Dendritic cell treated with granulocyte-macrophage colony-stimulating factor and Interleukin-4, amounts not matched to agents 40 ng/mL and 50 ng/mL, for 4 days (primary cell): Measurements from ENCODE around the gene KRT28.

Experiments used
- H3K27ac Mint-ChIP-seq: one replicate; pipeline ENCODE4 v1.8.0; 2022; ENCODE audit warnings: mild to moderate bottlenecking, mixed read lengths
- H3K27me3 Mint-ChIP-seq: one replicate; pipeline ENCODE4 v1.8.0; 2022; ENCODE audit warnings: mild to moderate bottlenecking, mixed read lengths
- H3K36me3 Mint-ChIP-seq: one replicate; pipeline ENCODE4 v1.8.0; 2022; ENCODE audit warnings: low read depth, mixed read lengths
- H3K4me1 Mint-ChIP-seq: one replicate; pipeline ENCODE4 v1.8.0; 2022; ENCODE audit warnings: low read depth, mixed read lengths
- H3K4me3 Mint-ChIP-seq: one replicate; pipeline ENCODE4 v1.8.0; 2022; ENCODE audit warnings: mild to moderate bottlenecking, moderate library complexity, mixed read lengths
- H3K9me3 Mint-ChIP-seq: one replicate; pipeline ENCODE4 v1.8.0; 2022; ENCODE audit warnings: mixed read lengths
- intact Hi-C: fragments of 100-400 bp; cut with micrococcal nuclease; formaldehyde crosslinking; loops from one replicate; pipeline ENCODE4 v1.15.0; 2022

The KRT28 gene, protein sequence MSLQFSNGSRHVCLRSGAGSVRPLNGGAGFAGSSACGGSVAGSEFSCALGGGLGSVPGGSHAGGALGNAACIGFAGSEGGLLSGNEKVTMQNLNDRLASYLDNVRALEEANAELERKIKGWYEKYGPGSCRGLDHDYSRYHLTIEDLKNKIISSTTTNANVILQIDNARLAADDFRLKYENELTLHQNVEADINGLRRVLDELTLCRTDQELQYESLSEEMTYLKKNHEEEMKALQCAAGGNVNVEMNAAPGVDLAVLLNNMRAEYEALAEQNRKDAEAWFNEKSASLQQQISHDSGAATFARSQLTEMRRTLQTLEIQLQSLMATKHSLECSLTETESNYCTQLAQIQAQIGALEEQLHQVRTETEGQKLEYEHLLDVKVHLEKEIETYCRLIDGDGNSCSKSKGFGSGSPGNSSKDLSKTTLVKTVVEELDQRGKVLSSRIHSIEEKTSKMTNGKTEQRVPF

DNA sequence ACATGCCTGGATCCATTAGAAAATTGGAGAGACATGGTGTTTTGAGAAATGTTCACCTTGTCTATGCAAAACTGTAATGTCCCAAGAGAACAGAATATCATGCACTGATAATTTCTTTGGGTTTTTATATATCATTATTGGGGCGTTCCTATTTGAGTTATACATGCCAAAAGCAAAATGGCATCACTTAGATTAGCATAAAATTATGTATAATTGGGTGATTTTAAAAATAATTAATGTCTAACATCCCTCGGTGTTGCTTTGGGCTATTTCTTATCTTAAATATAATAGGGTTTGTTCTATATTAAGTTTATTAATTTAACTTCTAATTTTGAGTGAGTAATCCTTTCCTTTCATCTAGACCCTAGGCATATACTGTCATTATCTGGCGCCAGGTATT lies at the start of gene KRT28:
TSS of gene KRT28 (minus strand) at position 101 of the 400 bp plus-strand sequence. CDS start at position 35, 66 bp downstream.
- Mint-ChIP-seq H3K36me3 (no peaks in the 10 kb centered on the region), H3K27me3 (peaks cover 27% of the 10 kb centered on the region), H3K9me3 (no peaks in the 10 kb centered on the region), H3K4me1 (no peaks in the 10 kb centered on the region), H3K4me3 (no peak within 1 kb of the TSS), H3K27ac (no peak within 1 kb of the TSS)
- intact Hi-C loops: loop anchor here (5.0 to 10.0 kb wide), 3 partner anchors 175 to 747 kb away; no protein-coding TSS in a partner anchor

DNA sequence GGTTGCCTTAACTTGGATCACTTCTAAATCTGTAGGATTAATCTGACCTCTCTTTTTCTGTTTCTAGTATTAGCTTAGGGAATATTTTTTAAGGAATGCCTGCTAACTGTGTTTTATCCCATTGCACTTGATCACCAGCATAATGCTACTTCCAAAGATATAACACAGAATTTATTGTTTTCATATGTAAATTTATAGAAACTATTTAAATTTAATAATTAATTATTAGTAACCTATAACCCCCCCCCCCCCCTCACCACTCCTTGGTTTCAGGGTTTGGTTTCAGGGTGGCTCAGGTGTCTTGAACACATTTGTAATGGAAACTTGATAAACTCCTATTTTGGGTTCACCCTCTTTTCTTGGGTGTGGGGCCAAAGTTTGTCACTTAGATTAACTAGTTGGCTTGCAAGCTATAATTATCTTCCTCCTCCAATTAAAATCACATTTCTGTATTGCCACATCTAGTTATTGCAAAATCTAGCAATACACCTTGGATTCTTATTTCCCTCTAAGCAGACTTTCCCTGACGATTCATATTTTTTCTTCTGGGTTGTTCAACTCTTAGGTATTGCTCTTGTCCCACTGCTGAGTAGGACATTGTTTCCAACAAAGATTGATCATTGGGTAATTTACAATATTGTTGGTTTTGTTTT lies 49.0 kb upstream of the KRT28 start:
- no peaks in the 10 kb centered on the region for H3K9me3 Mint-ChIP-seq
- no peaks in the 10 kb centered on the region for H3K4me1 Mint-ChIP-seq
- peaks cover 41% of the 10 kb centered on the region for H3K27me3 Mint-ChIP-seq
- no peak overlapping the region for H3K4me3 Mint-ChIP-seq
- no peak overlapping the region for H3K27ac Mint-ChIP-seq
- no peaks in the 10 kb centered on the region for H3K36me3 Mint-ChIP-seq
- intact Hi-C loops: no loop called here

DNA sequence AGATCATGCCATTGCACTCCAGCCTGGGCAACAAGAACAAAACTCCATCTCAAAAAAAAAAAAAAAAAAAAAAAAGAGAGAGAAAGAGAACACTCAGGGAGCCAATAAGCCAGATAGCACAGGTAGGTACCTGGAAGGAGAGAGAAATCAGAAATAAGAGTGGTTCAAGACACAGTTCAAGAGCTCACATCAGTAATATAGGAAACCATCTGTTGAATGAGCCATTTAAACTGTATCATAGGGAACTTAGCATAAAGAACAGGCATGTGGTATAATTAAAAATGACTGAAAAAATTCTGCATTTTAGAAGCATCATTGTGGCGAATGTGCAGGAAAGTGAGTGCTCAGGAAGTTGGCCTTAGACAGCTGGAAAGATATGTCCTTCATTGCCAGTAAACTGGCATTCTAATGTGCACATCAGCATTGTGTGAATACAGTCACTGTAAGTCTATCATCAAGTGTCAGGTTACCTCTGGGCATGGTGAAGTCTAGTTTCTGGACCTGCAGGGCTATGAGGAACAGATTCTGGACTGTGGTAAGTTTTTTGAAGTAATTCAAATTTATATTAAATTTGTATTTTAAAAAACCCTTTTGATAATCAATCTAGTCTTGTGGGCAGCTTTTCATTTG lies 46.9 kb upstream of the KRT28 start:
- H3K9me3 Mint-ChIP-seq: no peaks in the 10 kb centered on the region
- H3K4me1 Mint-ChIP-seq: no peaks in the 10 kb centered on the region
- intact Hi-C loops: no loop called here
- no peaks in the 10 kb centered on the region for H3K36me3 Mint-ChIP-seq
- H3K4me3 Mint-ChIP-seq: no peak overlapping the region
- H3K27me3 Mint-ChIP-seq: peaks cover 46% of the 10 kb centered on the region
- no peak overlapping the region for H3K27ac Mint-ChIP-seq

DNA sequence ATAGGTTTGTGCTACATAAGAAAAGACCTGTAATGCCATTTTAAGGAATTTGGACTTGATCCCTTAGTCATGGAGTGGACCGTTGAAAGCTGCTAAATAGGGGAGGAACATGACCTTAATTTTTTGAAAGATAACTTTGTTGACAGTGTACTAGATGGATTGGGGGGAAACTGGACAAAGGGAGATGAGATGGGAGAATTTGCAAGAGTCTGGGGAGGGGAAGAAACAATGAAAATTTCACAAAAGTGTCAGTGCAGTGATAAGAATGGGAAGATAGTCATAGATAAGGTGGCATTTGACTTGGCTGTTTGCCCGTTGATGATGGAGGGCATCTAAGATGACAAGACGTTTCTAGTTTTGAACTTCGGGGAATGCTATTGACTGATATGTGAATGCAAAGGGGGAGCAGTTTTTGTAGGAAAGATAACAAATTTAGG lies 44.9 kb upstream of the KRT28 start:
- no peak overlapping the region for H3K4me3 Mint-ChIP-seq
- no peak overlapping the region for H3K27ac Mint-ChIP-seq
- intact Hi-C loops: no loop called here
- H3K4me1 Mint-ChIP-seq: no peaks in the 10 kb centered on the region
- no peaks in the 10 kb centered on the region for H3K9me3 Mint-ChIP-seq
- no peaks in the 10 kb centered on the region for H3K36me3 Mint-ChIP-seq
- peaks cover 54% of the 10 kb centered on the region for H3K27me3 Mint-ChIP-seq

DNA sequence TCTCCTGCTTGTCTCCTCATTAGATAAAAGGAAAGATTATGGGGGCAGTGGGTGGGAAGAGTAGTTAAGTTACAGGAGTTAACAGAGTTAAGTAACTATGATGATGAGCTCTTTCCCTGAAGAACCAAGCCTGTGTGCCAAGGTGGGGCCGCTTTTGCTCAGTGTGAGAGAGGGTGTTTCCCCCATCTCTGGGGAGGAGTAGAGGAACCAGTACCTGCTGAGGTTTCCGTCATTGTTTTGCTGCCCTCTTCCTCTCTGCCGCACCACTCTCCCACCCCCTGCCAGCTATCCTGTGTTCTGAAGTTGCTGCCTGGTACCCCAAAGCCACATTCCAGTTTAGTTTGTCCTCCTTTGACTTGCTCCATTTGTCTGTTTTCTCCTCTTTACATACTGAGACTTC lies 43.5 kb upstream of the KRT28 start:
- Mint-ChIP-seq H3K4me1 (no peaks in the 10 kb centered on the region), H3K27ac (no peak overlapping the region), H3K9me3 (no peaks in the 10 kb centered on the region), H3K36me3 (no peaks in the 10 kb centered on the region), H3K27me3 (peaks cover 57% of the 10 kb centered on the region), H3K4me3 (no peak overlapping the region)
- intact Hi-C loops: no loop called here

DNA sequence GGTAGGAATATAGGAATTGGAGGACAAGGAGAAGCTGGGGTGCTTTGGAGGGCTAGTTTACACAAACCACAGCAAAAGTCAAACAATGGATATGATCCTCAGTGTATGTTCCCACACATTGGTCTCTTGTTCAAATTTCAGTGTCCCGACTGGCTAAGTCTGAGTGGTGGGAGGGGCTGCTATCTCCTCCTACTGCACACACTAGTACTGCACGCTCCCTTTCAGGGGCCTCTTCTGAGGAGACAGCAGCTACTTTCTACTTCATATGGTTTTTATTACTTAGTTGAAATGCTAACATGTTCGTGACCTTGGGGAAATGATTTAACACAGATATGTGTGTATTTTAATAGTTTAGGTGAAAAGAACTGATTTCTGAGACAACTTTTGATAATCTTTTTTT lies 41.5 kb upstream of the KRT28 start:
- Mint-ChIP-seq H3K4me1 (no peaks in the 10 kb centered on the region), H3K27ac (no peak overlapping the region), H3K9me3 (no peaks in the 10 kb centered on the region), H3K36me3 (no peaks in the 10 kb centered on the region), H3K27me3 (peaks cover 50% of the 10 kb centered on the region), H3K4me3 (no peak overlapping the region)
- intact Hi-C loops: no loop called here

DNA sequence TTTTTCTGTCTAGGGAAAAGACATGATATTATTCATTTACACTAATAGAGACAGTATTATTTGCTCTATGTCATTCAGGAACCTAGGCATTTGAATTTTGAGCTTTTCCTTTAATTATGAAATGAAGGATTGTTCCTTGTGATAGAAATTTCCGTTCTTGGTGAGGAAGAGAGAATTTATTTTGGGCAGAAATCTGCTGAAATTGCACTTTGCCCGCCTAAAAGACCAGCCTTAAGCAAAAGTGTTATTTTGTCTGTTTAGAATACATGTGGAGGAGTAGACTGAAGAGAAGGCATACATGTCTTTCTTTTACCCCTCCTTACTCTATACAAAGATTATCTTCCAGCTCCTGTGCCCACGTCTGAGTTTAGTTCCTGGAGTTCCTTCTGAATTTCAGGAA lies 39.4 kb upstream of the KRT28 start:
- Mint-ChIP-seq H3K9me3 (no peaks in the 10 kb centered on the region), H3K27me3 (peaks cover 32% of the 10 kb centered on the region), H3K27ac (no peak overlapping the region), H3K36me3 (no peaks in the 10 kb centered on the region), H3K4me3 (no peak overlapping the region), H3K4me1 (no peaks in the 10 kb centered on the region)
- intact Hi-C loops: no loop called here

DNA sequence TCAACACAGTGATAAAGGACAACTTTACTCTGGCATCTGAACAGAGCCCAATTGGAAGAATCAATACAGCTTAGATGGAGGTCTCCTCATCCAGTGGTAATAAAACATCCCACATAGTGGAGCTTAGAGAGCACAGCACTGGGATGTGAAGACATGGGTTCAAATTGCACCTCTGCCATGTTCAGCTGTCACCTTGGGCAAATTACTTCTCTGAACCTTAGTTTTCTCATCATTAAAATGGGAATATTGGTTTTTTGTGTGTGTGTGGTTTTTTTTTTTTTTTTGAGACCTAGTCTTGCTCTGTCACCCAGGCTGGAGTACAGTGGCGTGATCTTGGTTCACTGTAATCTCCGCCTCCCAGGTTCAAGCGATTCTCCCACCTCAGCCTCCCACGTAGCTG lies 36.3 kb upstream of the KRT28 start:
- no peaks in the 10 kb centered on the region for H3K36me3 Mint-ChIP-seq
- intact Hi-C loops: no loop called here
- H3K27me3 Mint-ChIP-seq: peaks cover 17% of the 10 kb centered on the region
- no peak overlapping the region for H3K4me3 Mint-ChIP-seq
- H3K9me3 Mint-ChIP-seq: no peaks in the 10 kb centered on the region
- H3K27ac Mint-ChIP-seq: no peak overlapping the region
- H3K4me1 Mint-ChIP-seq: no peaks in the 10 kb centered on the region

DNA sequence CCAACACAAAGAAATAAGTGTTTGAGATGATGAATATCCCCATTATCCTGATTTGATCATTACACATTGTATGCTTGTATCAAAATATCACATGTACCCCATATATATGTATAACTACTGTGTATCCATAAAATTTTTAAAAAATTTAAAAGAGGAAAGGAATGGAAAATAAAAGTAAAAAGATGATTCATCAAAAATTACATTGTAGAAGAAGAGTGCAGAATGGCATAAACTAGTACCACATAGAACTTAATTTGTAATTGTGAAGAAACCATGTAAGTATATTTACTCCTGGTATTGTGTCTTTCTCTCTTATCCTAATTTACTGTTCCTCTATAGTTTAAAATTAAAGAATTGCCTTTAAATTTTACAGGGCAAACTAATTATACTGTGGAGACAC lies 34.1 kb upstream of the KRT28 start:
- no peaks in the 10 kb centered on the region for H3K4me1 Mint-ChIP-seq
- no peak overlapping the region for H3K27ac Mint-ChIP-seq
- peaks cover 7% of the 10 kb centered on the region for H3K27me3 Mint-ChIP-seq
- no peaks in the 10 kb centered on the region for H3K9me3 Mint-ChIP-seq
- no peaks in the 10 kb centered on the region for H3K36me3 Mint-ChIP-seq
- H3K4me3 Mint-ChIP-seq: no peak overlapping the region
- intact Hi-C loops: no loop called here

DNA sequence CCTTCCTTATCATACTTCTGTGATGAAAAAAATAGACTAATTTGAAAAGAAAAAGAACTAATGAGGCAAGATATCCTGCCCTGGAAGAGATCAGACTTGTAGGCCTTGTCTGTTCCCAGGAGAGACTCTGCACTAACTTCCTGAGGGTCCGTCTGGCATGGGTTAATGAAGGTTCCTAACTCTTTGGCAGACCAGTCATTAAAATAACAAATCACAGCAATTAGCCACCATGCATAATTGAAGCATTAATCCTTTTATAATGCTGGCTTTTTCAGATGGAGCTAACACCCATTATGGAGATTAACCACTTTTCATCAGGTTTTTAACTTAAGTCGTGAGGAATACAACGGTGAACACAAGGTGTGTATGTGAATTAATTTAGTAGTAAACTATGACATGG lies 33.1 kb upstream of the KRT28 start:
- Mint-ChIP-seq H3K27me3 (peaks cover 8% of the 10 kb centered on the region), H3K4me1 (no peaks in the 10 kb centered on the region), H3K9me3 (no peaks in the 10 kb centered on the region), H3K27ac (no peak overlapping the region), H3K36me3 (no peaks in the 10 kb centered on the region), H3K4me3 (no peak overlapping the region)
- intact Hi-C loops: no loop called here

DNA sequence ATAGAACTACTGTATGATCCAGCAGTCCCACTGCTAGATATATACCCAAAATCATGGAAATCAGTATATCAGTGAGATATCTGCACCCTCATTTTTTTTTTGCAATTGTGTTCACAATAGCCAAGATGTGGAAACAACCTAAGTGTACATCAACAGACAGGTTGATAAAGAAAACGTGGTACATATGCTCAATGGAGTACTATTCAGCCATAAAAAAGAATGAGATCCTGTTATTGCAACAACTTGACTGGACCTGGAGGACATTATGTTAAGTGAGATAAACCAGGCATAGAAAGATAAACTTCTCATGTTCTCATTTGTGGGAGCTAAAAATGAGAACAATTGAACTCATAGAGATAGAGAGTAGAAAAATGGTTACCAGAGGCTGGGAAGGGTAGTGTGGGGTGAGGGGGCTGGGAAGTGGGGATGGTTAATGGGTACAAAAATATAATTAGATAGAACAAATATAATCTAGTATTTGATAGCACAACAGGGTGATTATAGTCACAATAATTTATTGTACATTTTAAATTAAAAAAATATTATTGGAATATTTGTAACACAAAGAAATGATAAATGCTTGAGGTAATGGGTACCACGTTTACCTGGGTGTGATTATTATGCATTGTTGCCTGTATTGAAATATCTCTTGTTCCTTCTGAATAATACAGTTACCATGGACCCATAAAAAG lies 30.5 kb upstream of the KRT28 start:
- Mint-ChIP-seq H3K9me3 (no peaks in the 10 kb centered on the region), H3K27me3 (peaks cover 22% of the 10 kb centered on the region), H3K4me3 (no peak overlapping the region), H3K27ac (no peak overlapping the region), H3K36me3 (no peaks in the 10 kb centered on the region), H3K4me1 (no peaks in the 10 kb centered on the region)
- intact Hi-C loops: no loop called here

DNA sequence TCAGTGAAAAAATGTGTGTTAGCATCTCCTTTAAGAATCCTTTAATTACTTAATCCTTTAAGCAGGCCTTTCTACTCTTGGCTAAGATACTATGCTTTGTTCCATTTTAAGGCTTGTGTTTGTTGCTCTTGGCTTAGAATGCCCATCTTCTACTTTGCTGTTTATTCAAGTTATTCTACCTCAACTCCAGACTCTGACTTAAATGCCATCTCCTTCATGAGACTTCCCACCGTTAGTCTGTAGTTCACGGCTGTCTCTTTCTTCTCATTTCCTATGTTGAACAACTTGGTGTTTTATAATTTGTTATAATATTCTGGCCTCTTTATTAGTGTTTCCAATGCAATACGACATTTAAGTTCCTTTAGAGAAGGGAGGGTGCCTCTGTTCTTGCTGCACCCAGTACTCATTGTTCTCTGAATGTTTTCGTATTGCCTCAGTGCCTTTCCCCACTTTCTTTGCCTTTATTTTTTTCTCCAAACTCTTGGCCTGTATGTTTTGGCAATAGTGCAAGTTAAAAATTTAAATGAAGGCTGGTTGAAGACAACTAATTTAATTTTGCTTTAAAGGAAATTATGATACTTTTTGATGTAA lies 28.8 kb upstream of the KRT28 start:
- intact Hi-C loops: no loop called here
- Mint-ChIP-seq H3K4me1 (no peaks in the 10 kb centered on the region), H3K36me3 (no peaks in the 10 kb centered on the region), H3K27me3 (peaks cover 31% of the 10 kb centered on the region), H3K27ac (no peak overlapping the region), H3K9me3 (no peaks in the 10 kb centered on the region), H3K4me3 (no peak overlapping the region)

DNA sequence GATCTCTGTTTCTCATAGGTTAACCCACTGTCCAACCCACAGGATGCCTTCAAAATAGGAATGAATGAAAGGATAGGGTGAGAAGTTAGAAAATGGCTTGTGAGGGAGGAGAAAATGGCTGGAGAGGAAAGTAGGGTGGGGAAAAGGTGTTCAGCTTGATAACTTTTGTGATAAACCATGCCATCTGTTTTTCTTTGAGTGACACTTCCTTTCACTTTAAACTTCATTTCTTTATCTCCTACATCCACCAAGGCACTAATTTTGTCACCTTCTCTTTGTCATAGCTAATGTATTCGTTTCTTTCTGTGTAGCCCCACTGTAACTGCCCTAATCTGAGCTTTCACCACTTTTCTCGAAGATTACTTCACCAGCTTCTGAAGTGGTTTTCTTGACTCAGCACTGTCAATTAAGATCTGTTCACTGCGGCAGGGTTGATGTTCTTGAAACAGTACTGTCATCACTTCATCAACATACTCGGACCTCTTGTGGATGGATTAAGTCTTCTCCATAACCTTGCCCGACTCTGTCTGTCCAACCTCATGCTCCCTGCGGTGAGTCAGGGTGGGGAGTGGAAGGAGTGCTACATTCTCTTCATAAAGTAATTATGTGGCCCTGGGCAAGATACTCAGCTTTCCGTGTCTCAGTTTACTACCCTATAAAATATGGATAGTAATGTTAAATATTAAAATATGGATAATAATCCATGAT lies 28.1 kb upstream of the KRT28 start:
- H3K4me3 Mint-ChIP-seq: no peak overlapping the region
- peaks cover 31% of the 10 kb centered on the region for H3K27me3 Mint-ChIP-seq
- no peaks in the 10 kb centered on the region for H3K4me1 Mint-ChIP-seq

More for the DNA sequence above, 28.1 kb upstream of the KRT28 start:
- H3K27ac Mint-ChIP-seq: no peak overlapping the region
- no peaks in the 10 kb centered on the region for H3K9me3 Mint-ChIP-seq
- H3K36me3 Mint-ChIP-seq: no peaks in the 10 kb centered on the region
- intact Hi-C loops: no loop called here
